Activated effector memory CD4-positive, alpha-beta T cell treated with Interleukin-2 at 50 U/mL for 16 hours (primary cell): Measurements from ENCODE around the gene GRIA3.
"Not testable (repeated sequence)": the region's sequence is repeated elsewhere in the genome, so short reads cannot be mapped to it uniquely, and the experiment has no call there.

ENCODE experiments used
- DNase-seq: peaks from one replicate; pipeline ENCODE4 v3.0.0-alpha.2; 2020

The GRIA3 gene

DNA sequence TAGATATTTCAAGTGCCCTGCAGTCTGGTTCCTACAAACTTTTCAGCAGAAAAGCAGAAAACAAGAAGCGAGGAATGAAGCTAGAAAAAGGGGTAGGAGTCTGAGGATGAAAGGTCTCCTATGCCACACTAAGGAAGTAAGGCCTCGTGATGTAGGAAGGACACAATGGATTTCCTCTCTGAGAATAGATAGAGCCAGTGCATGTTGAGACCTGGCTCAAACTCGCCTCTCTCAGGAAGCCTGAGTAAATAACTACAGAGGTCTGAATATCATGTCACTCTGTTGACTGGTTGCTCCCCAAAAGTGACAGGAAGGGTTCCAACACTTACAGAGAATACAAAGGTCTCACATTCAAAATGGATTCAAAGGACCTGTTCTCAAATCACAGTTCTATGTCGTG, 93.3 kb downstream of the GRIA3 start:
- DNase-seq, result no peak

DNA sequence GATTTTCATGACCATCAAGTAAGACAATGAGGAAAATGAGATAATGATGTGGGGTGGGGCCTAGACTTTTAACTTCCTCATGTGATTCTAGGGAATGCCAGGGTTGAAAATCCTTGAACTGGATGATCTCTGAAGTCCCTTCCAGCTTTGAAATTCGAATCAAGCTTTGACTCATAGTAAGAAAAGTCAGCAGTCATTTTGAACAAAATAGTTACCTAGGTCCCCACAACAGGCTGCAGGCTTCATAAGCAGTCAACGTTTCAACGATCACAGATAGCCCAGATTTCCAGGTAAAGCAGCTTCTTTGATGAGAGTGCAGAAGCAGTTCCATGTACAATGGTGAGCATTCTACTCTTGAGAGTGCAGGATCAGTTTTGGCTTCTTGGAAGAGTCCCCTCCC, 93.7 kb downstream of the GRIA3 start:
- no peak for DNase-seq

DNA sequence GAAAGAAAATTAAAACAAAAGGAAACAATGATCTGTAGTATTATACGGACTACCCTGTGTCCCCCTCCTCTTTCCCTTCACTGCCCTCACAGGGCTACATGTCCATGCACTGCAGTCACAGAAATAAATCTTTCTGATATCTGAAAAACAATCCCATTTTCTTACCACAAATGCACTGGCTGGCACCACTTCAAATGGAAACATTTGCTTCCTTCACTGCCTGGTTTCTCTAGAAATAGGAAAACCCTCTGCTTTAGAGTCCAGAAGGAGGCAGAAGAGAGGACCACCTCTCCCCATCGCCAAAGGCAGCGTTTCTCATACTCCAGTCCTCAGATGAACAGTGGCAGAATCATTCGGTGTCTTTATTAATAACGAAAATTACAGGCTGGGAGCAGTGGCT, 98.2 kb downstream of the GRIA3 start:
- DNase-seq, result no peak

DNA sequence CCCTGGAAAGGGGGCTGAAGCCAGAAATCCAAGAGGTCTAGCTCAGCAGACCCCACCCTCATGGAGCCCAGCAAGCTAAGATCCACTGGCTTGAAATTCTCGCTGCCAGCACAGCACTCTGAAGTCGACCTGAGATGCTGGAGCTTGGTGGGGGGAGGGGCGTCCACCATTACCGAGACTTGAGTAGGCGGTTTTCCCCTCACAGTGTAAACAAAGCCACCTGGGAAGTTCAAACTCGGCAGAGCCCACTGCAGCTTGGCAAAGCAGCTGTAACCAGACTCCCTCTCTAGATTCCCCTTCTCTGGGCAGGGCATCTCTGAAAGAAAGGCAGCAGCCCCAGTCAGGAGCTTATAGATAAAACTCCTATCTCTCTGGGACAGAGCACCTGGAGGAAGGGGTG, 99.3 kb downstream of the GRIA3 start:
- DNase-seq, result not testable (repeated sequence)

DNA sequence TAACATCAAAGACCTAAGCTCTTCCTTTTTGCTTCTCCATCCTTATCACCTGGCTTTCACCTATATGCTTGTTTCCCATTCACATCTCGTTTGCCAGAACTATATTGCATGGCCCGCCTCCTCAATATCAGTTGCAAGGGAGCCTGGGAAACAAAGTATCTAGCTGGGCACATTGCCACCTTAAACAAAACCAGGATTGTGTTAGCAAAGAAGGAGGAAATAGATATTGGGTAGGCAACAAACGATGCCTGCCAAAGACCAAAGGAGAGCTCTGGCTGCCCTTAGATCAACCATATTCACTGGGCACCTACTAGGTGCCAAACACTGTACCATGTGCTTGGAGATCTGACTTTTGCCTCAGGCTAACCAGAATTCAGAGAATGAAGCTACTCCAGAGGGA, 107.5 kb downstream of the GRIA3 start:
- no peak for DNase-seq

DNA sequence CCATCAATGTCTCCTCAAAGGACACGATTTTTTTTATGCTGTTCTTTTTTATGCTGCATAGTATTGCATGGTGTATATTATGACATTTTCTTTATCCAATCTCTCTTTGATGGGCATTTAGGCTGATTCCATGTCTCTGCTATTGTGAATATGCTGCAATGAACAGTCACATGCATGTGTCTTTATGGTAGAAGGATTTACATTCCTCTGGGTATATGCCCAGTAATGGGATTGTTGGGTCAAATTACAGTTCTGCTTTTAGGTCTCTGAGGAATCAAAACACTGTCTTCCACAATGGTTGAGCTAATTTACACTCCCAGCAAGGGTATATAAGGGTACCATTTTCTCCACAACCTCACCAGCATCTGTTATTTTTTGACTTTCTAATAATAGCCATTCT, 113.9 kb downstream of the GRIA3 start:
- DNase-seq, result no peak

DNA sequence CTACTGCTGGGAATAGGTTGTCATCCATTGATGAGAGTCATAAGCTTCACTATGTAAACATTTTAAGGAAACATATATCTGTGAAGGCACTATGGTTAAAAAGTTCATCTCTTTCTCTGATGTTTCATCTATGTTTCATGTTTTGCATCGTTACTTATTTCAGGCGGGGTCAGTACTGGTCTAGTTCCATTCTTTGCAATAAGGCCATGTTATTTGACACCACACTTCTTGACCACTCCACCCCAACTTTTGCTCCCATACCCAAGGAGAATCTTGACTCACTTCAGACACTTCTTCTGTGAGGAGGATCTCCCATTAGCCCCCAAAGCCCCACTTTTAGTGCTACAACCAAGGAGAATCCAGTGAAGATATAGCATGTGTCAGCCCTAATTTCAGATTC, 119.4 kb downstream of the GRIA3 start:
- no peak for DNase-seq

DNA sequence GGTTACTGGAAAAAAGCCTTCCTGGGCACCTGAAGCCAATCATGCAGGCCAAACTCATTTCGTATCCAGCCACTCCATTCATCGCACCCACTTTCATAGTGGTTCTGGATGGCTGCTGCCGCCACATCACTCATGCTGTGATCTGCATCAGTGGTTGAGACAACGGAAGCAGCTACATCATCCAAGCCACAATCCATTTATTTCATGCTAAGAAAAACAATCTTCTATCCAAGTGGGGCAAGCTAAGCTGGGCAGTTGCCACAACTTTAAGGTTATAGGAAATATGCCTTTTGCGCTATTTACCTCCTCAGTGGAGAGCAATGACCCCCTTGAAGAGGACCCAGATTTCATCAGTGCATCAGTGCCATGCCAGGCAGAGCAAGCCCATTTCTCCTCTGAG, 124.6 kb downstream of the GRIA3 start:
- DNase-seq, result no peak

DNA sequence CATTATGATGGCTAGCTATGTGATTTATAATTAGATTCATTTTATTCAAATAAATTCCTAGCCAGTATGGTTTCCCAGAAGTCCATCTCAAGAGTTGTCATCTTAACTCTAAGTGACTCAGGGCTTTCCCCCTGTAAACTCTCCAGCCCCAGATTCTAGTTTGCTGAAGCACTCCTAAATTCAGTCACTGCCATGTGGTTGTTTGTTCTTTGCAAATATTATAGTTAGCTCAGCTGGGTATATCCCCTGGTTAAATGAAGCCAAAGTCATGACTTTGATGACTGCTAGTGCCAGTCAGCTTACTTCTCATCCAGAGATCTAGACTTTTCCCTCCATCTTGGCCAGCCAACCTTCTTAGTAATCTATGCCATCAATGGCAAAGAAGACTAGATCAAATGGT, 126.0 kb downstream of the GRIA3 start:
- DNase-seq, result no peak

DNA sequence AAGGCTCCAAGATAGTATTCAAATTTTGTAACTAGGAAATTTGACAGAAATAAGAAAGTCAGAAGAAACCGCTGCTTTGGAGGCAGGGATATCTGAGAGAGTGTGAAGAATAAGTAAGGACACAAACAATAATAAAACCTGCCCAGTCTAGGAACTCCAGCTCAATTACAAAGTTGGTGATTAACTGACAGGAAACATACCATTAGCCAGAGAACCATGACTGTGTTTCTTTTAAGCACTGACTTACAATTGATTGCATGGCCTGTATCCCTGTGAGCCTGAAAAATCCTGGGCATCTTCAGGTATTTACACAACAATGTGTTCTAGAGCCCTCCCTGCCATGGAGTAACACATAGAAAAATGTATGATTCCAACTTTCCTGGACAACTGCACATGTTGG, 127.4 kb downstream of the GRIA3 start:
- DNase-seq, result no peak

DNA sequence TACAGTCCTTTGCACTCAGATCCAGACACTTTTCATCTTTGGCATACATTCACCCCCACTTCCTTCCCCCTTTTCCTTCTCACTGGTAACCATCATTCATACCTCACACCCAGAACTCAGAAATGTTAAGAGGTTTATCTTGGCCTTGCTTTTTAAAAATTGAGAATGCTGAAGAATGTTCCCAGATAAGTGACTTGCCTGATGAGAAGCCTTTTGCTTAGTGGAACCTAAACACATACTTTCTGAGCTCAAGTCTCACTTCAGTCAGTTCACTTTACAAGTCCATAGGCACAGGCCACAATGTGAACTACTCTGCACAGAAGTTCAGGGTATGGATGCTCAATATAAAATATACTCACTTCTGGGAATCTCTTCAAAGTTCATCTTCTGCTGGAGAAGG, 129.4 kb downstream of the GRIA3 start:
- no peak for DNase-seq

DNA sequence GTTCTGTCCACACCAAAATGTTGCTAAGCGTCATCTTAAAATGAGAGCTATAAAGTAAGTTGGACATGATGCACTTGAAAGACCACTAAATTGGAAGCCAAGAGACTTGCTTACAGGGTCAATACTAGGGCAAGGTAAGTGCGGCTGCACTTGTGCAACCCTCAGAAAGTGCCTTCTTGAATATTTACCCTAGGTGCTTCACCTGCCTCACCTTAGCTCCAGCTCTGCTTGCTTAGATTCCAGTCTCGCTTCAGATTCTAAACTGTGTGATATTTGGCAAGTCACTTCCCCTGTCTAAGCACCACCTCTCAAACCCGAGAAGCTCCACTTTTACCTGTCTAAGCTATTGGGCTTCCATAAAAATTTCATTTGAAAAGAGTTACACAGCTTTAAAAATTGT, 136.5 kb downstream of the GRIA3 start:
- DNase-seq, result no peak

DNA sequence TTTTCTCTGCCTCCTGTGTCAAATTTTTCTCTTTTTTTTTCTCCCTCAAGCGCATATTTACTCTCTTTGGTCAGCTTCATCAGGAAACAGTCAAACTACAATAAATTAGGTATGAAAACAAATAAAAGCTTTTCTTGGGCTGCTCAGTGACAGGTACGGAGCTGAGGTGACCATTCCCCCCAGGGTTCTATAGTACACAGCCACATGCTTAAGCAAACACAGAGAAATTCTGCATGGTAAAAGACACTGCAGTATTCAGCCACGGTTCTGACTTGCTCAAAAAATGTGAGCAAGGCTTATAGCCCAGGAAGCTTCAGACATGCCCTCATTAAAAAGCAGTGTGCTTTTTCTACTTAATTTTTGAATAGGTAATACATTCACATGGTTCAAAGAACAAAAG, 138.5 kb downstream of the GRIA3 start:
- DNase-seq, result no peak

DNA sequence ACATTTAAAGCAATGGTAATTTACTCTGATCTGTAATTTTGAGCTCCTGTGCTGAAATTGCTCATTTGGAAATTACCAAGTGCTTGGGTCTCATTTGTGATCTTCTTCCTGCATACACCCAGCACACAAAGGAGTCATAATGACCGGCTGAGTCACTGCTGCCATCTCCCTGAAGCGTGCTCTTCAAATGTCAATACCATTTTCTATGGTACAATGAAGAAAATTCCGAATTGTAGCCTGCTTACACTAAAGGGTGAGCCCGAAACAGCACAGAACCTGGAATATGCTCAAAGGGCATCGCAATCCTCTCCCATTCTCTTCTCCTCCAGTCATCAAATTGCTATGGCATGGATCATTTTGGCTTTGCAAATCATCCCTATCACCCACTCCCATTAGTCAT, 140.5 kb downstream of the GRIA3 start:
- DNase-seq, result no peak

DNA sequence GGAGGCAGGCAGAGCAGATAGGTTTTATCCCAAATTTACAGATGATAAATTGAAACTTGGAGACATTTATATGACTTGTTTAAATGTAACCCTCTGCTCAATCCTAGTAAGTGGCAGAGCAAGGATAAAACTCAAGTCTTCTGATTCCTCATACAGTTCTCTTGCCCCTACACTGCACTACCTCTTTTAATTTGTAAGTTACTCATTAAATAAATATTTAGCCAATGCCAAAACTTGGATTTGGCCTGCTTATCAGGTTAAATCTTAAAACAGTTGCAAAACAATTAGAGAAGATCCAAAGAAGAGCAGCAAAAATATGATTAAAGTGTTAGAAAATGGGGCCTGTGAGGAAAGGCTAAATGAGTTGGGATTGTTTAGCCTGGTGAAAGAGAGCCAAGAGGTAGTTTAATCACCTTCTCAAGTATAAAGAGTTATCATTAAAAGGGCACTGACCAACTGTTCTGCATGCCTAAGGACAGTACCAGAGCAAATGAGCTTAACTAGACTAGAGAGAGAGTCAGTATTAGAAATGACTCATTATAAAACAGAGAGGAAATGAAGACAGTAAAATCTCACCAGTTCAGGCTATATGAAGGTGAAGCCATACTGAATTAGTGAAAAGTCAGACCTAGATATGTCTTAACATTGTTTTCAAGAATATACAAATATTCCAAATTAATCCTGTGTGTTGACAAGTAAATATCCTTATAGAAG, 146.3 kb downstream of the GRIA3 start:
- DNase-seq, result no peak

DNA sequence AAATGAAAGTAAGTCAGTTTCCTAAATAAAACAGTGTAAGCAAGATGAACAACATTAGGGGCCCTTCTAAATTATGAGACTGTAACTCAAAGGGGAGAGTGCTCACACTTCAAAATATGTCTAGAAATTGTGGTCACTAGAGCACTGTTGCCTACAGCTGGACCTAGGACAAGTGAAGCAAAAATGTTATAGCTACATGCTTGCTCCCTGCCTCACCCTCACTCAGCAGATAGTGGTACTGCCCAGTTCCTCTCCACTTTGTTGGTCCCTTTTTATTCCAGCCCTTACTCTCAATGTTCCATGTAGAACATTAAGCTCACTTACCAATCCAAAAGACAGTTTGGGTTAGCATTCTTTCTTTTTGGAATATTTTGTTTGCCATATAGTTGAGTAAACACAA, 147.3 kb downstream of the GRIA3 start:
- no peak for DNase-seq

DNA sequence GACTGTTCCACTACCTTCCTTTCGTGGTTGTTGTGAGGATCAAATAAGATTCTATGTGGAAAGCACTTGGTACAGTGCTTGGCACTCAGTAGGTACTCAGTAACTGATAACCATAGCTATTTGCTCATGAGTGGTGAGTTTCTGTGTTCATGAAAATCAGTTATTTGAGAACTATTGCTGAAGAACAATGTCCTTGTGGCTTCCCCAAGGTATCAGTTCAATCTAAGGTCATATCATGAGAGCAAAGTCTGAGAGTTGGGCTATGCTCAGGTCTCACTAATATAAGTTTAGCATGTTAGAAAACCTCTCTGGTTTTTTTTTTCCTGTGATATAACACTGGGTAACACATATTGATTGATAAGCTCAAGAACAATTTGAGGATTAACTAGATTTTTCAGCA, 147.8 kb downstream of the GRIA3 start:
- no peak for DNase-seq

DNA sequence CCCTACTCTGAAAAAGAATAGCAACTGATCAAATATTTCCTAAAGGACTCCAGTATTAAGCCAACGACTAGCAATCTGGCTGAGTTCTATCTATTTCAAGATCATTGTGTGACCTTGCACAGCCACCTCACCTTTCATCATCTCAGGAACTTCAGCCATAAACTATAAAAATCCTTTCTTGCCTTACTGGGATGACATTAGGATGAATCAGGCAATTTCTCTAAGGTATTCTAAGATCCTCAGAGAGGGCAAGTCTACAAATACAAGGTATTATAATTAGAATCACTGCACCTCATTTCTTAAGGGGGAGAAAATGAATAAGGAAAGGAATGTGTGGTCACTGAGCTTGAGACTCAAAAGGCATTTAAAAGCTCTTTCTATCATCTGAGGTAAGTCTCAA, 152.6 kb downstream of the GRIA3 start:
- no peak for DNase-seq

DNA sequence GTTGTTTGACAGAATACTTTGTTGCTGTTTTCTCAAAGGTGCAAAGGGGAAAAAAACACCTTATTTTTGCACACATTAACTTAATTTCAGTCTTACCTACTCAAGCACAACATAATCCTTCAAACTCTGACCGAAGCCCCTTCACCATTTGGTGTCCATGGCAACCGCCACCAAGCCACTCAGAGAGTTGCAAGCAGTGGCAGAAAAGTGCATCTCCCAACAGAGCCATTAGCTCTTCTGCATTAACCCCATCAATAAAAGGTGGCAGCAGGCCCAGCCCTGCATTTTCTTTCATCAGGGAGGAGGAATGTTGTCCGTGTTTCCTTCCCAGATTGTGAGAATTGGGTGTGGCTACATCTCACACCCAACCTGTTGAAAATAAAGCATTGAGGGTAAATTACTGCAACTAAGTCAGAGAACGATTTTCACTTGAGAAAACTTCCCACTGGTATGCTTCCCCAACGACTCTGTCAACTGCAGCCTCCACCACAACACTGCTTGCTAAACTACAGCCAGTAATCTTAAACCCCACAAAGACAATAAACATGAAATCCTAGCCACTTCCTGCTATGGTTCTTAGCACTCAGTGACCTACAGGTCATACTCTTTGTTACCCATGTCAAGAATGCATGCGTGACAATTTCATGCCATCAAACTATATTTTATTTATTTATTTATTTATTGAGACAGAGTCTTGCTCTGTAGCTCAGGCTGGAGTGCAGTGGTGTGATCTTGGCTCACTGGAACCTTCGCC, 154.0 kb downstream of the GRIA3 start:
- no peak for DNase-seq

DNA sequence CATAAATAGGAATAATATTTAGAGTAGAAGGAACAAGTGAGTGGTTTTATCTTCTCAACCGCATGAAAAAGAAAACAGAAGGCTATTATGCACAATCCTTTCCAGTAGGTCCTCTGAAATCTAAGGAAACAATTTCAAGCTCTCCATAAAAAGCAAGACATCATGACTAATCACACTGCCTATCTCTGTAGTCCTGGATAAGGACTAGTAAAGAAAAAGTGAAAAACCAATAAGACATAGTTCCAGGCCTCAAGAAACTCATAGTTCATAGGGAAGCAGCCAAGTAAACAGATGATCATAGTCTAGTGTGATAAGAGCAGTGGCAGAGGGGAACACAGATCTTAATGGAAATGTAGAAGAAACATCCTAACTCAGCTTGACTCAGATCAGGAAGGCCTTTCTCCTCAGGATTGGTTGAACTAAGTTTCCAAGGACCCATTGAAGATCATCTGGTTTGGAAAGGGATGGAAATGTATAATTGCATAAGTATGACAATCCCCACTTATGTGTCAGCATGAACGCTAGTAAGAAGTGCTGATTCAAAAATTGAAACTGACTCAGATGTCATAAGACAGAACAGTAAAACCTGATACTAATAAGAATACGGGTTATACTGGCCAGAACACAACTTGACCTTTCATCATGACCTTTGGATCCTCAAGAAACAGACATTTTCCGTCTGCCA, 155.3 kb downstream of the GRIA3 start:
- no peak for DNase-seq

DNA sequence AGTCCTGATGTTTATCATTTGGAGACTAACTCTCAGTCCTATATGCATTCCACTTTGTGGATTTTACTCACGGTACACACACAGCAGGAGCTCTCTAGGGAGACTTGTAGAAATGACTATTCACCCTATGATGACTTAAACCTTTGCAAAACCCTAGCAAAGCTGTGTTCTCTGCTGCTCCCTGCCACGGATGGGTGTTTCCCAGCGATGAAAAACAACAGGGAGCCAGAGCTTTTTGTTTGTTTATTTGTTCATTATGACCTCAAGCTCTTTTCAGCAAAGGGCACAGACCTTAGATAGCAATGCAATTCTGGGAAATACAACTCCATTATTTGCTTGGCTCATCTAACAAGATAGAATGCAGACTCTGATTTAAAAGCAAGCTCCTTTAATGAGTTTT, 156.6 kb downstream of the GRIA3 start:
- DNase-seq, result no peak

DNA sequence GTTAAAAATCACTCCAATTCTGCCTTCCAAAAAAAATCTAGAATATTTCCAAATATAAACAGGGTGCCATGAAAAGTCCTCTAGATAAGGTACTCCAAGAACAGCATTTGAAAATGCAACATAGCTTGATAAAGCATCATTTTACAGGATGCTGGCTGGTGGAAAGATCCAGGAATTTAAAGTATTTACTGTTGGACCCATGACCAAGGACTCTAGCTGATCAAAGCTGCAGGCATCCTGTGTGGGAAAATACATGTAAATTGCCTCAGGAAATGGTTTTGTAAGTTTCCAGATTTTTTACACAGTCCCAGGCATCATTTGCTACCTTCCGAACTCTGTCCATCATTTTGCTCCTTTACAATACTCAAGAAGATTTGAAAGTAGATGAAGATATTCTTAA, 164.4 kb downstream of the GRIA3 start:
- DNase-seq, result no peak

DNA sequence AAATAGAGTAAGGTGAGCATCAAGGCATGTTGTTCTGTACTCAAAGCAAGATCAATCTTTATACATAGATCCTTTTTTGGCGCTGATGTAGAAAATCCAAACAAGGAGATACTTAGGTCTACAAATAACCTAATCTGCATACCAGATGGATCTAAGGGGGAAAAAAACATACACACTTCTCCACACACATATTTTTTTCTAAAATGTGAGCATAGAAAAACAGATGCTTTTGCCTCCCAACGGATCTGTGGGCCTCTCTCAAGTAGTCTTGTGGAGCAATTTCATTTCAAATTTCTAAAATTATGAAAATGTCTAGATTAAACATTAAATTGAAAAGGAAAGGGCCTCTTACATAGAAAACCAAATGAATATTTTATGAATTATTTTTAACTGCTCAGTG, 166.1 kb downstream of the GRIA3 start:
- DNase-seq, result no peak

DNA sequence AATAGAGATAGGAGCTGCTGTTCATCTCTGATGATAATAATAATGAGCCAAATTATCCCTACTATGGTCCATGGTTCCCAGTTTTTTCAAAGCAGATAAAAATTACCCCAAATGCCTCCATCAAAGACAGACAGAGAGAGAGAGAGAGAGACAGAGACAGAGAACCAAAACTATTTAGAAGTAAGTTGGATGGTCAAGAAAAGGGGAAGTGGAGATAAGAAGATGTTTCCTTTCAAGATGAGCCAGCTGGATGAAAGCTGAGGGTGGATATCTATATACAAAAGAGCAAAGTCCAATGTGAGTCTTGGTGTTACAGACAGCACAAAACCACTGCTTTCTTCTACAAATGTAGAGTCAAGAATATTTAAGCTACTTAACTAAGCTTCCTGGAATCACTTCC, 173.9 kb downstream of the GRIA3 start:
- DNase-seq, result no peak
